HG03045 (cell line): ENCODE measurements around the gene BCL2.
A peak's percentile ranks its signal among the peaks of the same experiment; 100 is the strongest.

ENCODE experiments used
- ATAC-seq: cut with Tn5 transposase; IDR thresholded peaks from one replicate; pipeline ENCODE4 v1.9.1; 2021; ENCODE audit warnings: mild to moderate bottlenecking, moderate library complexity; ENCODE audit not compliant: unreplicated experiment

BCL2 gene

GRCh38 chr18:63187223-63187574 lies 132.4 kb downstream of the BCL2 start:
- ATAC-seq: no peak

GRCh38 chr18:63186520-63187222 lies 132.9 kb downstream of the BCL2 start:
- no peak for ATAC-seq

DNA sequence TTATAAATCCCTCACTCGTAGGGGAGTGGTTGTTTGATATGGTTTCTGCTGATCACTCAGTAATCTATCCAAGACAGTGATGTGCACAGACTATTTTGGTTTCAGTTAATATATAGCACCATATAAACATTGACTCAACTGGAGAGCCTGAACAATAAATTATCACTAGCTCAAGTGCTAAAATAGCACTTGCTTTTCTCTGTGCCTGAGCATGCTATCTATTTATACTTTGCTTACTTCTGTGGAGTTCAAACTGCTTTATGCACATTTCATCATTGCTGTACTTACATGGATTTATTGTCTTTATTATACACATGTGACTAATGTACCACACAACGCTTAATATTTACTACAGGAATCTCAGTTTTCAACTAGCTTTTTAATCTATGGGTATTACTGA lies 133.6 kb downstream of the BCL2 start:
- no peak for ATAC-seq

DNA sequence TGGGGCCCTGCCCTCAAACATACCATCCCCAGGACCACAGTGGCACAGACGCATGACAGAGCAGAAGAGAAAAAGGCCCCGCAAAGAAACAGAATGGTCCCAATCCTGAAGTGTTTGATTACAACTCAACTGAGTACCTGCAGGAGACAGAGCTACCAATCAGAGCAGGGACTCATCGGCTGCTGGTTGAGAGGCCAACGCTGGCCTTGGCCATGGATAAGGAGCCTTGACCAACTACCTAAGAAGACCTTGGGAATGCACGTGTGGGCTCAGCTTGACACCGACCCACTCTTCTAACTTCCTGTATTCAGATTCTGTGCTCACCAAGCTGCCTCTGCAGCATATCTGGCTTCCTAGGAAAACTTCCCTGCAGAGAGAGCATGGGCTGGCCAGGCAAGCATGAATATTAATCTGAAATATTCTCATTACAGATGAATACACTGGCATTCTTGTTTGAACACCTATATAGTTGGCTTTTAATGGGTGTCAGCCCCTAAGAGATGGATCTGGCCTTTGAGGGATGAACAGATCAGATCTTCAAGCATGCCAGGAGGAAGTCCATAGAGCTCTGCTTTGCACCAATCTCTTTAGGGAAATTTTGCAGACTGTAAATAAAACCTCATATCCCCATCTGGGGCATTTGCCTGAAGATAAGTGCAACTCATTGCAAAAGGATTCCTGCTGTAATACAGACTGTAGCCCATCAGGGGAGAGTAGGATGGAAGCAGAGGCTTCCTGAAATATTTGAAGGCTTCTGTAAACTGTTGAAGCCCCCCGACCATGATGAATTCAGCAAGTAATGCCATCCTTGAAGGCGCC lies 135.4 kb downstream of the BCL2 start:
- no peak for ATAC-seq

GRCh38 chr18:63183378-63183777 lies 136.2 kb downstream of the BCL2 start:
- ATAC-seq: no peak

DNA sequence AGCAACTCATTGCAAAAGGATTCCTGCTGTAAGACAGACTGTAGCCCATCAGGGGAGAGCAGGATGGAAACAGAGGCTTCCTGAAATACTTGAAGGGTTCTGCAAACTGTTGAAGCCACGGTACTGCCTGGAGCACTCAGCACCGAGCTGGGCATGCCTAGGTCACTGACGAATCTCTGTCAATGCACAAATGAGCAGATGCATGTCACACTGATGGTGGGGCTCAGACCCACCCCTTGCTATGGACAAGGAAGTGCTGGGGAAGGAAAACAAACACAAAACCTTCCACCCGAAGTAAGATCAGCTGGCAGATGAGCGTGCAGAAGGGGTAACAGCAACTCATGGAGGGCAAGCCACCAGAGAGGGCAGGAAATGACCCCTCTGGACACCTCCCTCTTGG lies 136.7 kb downstream of the BCL2 start:
- ATAC-seq: no peak

GRCh38 chr18:63182310-63182772 lies 137.2 kb downstream of the BCL2 start:
- ATAC-seq: no peak

DNA sequence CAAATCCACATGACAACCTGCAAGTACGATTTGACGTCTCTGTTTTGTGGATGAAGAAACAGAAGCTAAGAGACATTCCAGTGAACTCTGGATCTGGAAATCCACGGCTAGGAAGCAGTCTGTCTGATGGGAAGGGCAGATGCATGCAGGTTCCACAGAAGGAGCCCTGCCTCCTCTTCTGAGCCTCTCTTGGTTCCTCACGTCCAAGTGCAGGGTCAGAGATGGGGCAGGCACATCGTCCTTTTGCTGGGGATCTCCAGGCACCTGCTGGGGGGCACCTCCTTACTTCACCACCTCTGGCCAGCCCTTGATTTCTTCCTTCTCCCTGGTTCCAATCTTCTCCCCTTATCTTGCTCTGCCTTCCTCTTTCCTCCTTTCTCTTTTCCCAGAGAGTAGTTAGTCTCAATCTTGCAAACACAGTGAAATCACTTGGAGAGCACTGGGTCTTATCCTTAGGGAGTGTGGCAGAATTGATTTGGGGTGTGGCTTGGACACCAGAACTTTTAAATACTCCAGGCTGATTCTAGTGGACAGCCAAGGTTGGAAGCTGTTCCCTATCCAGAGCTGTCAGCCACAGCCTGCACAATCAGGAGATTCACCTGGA lies 137.8 kb downstream of the BCL2 start:
- ATAC-seq: no peak

DNA sequence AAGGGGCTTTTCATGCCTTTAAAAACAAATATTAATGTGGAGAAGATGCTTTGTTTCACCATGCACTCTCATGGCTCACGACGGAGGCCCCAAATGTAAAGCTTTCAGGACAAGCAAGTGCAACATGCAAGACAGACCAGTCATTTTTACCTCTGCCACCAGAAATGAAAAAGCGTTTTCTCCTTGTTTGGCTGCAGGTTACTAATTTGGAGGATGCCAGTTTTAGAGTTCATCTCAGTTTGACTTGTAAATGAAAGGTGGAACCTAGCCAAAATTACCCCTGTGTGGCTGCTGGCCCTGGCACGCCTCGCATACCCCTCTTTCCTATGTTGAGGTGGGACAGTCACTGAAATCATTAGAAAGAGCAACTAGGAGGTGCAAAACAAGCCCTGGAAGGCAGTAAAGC lies 138.6 kb downstream of the BCL2 start:
- ATAC-seq: peak; percentile 64

DNA sequence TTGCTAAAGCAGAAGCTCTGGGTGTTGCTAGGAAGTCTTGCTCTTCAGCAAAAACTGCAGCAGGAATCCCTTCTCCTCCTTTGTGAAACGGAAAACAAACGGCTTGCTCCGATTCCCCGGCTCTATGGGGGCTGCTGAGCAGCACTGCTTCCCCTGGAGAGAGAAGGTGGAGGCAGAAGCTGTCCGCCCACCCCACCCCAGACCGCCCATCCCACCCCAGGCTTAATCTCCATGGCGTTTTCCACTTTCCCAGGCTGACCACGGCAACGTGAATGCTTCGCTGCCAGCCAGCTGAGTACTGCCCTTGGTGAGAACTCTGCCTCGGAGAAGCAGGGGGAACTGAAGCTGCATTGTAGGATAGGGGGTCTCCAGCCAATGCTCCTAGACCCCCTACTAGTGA lies 139.2 kb downstream of the BCL2 start:
- ATAC-seq: no peak

DNA sequence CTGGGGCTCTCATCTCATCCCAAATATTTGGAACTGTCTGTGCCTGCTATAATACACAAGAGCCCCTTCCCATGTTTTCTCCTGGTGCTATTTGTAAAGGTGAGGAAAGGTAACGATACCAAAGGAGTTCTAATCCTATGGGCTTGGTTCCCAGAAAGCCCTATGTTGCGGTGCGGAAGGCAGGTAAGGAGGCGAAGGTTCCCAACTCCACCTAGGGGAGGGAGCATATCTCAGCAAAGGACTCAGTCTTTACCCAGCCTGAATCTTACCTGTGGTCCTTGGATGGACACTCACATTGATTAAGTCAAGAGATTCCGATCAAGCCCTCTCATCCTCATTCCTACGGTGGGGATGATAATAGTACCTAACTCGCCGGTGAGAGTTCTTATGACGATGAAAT lies 140.1 kb downstream of the BCL2 start:
- no peak for ATAC-seq

DNA sequence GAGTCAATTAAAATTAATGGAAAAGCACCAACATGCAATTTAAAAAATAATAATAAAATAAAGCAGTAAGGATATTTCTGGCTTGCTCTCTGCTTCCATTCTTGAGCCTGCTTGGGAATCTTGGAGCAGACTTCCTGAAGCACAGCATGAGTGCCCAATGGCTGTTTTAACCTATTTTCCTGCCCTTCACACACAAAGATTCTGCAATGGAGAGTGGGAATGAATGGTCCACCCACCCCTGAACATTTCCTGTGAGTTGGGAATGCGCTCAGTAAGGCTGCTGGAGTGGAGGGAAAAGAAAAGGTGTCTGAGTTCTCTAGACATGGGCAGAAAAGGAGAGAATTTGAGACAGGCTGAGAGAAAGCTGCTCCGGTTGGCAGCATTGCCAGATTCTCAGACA lies 140.6 kb downstream of the BCL2 start:
- ATAC-seq: no peak

DNA sequence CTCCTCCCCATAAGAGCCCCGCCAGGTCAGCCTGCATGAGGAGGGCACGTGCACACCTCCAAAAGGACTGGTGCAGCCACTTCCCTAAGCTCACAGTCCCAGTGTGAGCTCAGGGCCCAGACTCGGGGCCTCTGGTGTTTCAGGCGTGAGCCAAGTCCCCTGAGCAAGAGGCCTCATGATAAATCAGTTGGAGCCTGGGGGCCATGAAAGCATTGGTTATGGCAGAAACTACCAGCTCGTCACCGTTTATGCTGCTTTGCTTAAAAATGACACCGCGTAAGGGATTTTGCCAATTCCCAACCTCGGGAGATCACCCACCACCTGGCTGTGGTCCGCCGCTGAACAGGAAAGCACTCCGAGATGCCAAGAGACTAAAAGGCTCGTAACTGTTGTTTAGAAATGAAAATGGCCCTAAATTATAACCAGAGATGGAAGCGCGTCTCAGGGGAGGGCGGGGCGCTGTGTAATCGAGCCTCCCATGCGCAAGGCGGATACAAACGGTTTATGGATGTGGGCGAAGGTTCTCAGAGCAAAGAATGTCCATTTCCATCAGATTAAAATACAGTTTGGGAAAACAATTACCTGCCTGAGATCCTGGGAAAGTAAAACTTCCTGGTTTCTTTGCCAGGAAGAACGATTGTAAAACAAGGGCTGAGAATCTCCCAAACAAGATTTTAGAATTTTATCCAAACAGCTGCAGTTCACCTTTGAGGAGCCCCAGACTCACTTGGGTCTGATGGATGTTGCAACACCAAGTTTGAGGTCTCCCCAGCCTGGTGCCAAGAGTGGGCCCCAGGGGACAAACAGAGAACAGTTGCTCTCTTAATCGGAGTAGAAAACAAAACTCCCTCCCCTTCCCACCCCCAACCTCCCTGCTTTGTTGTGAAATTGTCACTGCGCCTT lies 141.4 kb downstream of the BCL2 start:
- ATAC-seq: no peak

DNA sequence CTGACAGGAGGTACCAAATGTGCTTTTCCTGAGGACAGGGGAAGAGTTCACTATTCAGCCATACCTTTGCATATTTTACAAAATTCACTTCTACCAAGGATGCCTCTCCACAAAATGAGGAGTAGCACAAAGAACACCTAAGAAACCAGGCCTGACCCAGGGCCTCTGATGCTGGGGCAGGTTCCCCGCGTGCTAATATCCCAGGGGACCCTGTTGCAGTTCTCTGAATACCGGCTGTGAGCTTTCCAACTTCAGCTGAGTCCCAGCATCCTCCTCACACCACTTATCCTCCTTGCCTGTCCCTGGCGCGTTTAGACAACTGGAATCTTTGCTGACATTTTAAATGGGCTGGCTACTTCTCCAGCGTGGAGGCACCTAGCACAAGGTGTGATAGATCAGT lies 142.3 kb downstream of the BCL2 start:
- no peak for ATAC-seq

- peak; percentile 69 for ATAC-seq
Measured at GRCh38 chr18:63175264-63175663, 144.3 kb downstream of the BCL2 start.

GRCh38 chr18:63173983-63174382 lies 145.6 kb downstream of the BCL2 start:
- no peak for ATAC-seq

DNA sequence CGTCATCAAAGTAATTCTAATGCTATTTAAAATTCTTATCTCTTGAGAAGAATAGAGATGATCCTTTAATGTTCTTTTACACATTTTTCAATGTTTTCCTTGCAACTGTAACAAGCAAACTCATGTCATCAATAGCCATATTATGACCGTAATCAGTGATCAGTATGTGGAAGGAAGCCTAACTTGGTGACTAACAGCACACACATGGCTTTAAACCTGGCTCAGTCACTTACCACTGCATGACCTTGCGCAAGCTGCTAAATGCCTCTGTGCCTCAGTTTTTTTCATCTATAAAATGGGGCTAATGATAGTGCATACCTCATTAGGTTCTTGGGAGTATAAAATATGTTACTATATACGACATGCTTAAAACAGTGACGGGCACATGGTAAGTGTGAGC lies 149.7 kb downstream of the BCL2 start:
- ATAC-seq: no peak

- no peak for ATAC-seq
Measured at GRCh38 chr18:63168287-63168686, 151.3 kb downstream of the BCL2 start.

- ATAC-seq: no peak
Measured at GRCh38 chr18:63166142-63166541, 153.4 kb downstream of the BCL2 start.

- no peak for ATAC-seq
Measured at GRCh38 chr18:63164396-63164795, 155.2 kb downstream of the BCL2 start.
